ENCODE data around the gene NPPA. TPM values are rescaled to one million over a fixed set of nuclear protein-coding genes. Genes with fewer than 3 reads are reported as not detected.

The NPPA gene
- total and polyA plus RNA-seq, 9 of the 15 experiments (the other 6 are each of a cell fraction or from before 2014, with no cell fraction given), result not detected

DNA sequence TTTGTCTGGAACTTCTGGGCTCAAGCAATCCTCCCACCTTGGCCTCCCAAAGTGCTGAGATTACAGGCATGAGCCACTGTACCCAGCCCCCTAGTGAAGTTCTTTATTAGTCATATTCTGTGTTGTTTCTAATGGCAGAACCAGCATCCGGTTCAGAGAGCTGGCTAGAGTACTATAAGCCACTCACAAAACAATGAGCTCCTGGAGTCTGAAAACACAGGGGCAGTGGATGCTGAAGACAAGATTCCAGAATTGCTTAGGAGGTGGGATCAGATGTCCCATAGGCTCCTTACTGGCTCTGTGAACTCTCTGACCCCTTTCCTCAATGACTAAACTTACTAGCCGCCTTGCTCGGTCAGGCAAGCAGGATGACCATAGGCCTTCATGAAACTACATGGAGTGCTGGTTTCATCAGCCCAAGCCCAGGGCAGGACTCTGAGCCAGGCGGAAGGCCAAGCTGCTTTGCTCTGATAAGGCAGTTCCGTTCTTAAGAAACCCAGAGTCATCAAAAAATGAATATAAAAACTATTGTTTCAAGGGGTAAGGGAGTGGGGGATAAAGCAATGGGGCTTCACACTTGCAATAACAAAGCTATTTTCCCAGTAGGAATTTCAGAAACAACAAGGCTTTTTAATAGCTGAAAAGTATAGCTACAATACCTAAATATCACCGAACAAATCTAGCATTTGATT, 49.9 kb downstream of the NPPA start (continued):
- TF ChIP-seq, protein P1, sequence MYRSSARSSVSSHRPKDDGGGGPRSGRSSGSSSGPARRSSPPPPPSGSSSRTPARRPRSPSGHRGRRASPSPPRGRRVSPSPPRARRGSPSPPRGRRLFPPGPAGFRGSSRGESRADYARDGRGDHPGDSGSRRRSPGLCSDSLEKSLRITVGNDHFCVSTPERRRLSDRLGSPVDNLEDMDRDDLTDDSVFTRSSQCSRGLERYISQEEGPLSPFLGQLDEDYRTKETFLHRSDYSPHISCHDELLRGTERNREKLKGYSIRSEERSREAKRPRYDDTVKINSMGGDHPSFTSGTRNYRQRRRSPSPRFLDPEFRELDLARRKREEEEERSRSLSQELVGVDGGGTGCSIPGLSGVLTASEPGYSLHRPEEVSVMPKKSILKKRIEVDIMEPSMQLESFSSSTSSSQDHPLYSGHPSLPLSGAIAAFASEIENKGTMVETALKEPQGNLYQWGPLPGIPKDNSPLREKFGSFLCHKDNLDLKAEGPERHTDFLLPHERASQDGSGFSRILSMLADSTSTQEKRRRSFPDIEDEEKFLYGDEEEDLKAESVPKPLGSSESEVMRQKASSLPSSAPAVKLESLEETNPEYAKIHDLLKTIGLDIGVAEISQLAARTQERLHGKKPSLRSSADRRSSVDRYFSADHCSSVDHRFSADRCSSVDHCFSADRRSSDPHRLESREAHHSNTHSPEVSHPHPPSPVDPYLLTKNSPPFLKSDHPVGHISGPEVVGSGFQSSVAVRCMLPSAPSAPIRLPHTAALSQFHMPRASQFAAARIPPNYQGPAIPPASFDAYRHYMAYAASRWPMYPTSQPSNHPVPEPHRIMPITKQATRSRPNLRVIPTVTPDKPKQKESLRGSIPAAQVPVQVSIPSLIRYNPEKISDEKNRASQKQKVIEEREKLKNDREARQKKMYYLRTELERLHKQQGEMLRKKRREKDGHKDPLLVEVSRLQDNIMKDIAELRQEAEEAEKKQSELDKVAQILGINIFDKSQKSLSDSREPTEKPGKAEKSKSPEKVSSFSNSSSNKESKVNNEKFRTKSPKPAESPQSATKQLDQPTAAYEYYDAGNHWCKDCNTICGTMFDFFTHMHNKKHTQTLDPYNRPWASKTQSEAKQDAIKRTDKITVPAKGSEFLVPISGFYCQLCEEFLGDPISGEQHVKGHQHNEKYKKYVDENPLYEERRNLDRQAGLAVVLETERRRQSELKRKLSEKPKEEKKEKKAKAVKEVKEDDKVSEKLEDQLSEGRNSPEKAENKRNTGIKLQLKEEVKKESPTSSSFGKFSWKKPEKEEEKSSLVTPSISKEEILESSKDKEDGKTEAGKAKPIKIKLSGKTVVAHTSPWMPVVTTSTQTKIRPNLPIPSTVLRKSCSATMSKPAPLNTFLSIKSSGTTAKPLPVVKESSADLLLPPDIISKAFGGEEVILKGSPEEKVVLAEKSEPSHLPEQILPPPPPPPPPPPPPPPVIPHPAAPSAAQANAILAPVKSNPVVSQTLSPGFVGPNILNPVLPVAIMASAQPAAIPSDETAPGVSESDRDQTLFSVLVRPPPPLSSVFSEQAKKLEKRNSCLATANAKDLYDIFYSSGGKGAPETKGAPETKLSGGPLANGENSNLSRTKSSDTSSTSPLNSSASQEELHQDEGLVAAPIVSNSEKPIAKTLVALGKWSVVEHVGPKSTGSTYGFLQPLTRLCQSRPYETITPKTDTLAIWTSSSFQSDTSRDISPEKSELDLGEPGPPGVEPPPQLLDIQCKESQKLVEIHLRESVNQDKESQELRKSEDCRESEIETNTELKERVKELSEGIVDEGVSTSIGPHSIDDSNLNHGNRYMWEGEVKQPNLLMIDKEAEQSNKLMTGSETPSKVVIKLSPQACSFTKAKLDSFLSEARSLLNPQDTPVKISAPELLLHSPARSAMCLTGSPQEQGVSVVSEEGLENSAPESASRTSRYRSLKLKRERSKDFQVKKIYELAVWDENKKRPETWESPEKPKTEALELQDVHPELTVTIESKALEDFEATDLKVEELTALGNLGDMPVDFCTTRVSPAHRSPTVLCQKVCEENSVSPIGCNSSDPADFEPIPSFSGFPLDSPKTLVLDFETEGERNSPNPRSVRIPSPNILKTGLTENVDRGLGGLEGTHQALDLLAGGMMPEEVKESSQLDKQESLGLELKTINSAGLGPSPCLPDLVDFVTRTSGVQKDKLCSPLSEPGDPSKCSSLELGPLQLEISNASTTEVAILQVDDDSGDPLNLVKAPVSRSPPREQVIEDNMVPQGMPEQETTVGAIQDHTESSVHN (IDR thresholded peaks at IDR 0.05; ENCODE audit: borderline replicate concordance in 1 of 2, low read depth in 1 of 2), result peak in 1 of 2 experiments; percentile 56; a peak in 1 of 4 replicates
- TF ChIP-seq, protein P2, sequence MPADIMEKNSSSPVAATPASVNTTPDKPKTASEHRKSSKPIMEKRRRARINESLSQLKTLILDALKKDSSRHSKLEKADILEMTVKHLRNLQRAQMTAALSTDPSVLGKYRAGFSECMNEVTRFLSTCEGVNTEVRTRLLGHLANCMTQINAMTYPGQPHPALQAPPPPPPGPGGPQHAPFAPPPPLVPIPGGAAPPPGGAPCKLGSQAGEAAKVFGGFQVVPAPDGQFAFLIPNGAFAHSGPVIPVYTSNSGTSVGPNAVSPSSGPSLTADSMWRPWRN (IDR thresholded peaks at IDR 0.05; ENCODE audit: low read depth), result peak; percentile 57; the same call in 1 of the 2 replicates
- TF ChIP-seq TGIF2 (CRISPR knock-in tag; IDR thresholded peaks at IDR 0.05), result no peak
- no peak for TF ChIP-seq PHB (CRISPR knock-in tag; IDR thresholded peaks at IDR 0.05)

Measured in K562 (cell line).